ENCODE data around the gene GRID1. TPM values are rescaled to one million over a fixed set of nuclear protein-coding genes. Genes with fewer than 3 reads are reported as not detected.

GRID1 gene
- total RNA-seq, 1 experiment from 2014 or later: not detected

DNA sequence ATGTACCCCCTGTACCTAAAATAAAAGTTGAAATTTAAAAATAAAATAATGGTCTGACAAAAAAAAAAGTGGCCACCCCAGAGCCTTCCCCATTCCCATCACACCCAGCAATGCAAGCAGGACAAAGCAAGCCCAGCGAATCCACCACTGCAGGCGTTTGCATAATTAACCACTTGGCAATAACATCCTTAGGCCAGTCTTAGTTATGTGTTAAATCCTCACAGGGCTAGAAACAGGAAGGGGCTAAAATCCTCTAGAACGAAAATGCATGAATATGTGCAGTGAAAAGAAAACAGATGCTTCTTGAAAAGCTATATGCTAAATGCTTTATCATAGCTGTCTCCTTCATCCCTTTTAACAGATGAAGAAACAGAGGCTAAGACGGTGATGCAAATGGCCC, 229.7 kb downstream of the GRID1 start:
- H3F3A ChIP-seq (ENCODE audit: low read length, unreplicated experiment): no peaks in the 10 kb centered on the region
- no peak overlapping the region for H2AFZ ChIP-seq (ENCODE audit: low read length)
- H4K20me1 ChIP-seq (ENCODE audit: low read length): no peaks in the 10 kb centered on the region
- no peak for ATAC-seq
- no peaks in the 10 kb centered on the region for H3K4me1 ChIP-seq (ENCODE audit: insufficient read depth, low read length)
- DNase-seq: no peak
- CTCF ChIA-PET: no interaction called here
- BruUV-seq (replicated peaks): no TSS peak
- H3K36me3 ChIP-seq (ENCODE audit: low read depth, low read length): no peaks in the 10 kb centered on the region
- no peak overlapping the region for H3K27ac ChIP-seq (ENCODE audit: low read length)
- H3K79me2 ChIP-seq (ENCODE audit: low read length): no peaks in the 10 kb centered on the region
- no peaks in the 10 kb centered on the region for H3K9me2 ChIP-seq (replicated peaks; ENCODE audit: low read length)
- no peaks in the 10 kb centered on the region for H3K9me3 ChIP-seq (ENCODE audit: low read length)
- POLR2A ChIA-PET (ENCODE audit: unreplicated experiment): no interaction called here
- no peaks in the 10 kb centered on the region for H3K27me3 ChIP-seq (ENCODE audit: low read length)
- no peak overlapping the region for H3K4me3 ChIP-seq (ENCODE audit: low read length)
- H3K4me2 ChIP-seq (ENCODE audit: low read length): no peak overlapping the region
- TF ChIP-seq, protein P1, sequence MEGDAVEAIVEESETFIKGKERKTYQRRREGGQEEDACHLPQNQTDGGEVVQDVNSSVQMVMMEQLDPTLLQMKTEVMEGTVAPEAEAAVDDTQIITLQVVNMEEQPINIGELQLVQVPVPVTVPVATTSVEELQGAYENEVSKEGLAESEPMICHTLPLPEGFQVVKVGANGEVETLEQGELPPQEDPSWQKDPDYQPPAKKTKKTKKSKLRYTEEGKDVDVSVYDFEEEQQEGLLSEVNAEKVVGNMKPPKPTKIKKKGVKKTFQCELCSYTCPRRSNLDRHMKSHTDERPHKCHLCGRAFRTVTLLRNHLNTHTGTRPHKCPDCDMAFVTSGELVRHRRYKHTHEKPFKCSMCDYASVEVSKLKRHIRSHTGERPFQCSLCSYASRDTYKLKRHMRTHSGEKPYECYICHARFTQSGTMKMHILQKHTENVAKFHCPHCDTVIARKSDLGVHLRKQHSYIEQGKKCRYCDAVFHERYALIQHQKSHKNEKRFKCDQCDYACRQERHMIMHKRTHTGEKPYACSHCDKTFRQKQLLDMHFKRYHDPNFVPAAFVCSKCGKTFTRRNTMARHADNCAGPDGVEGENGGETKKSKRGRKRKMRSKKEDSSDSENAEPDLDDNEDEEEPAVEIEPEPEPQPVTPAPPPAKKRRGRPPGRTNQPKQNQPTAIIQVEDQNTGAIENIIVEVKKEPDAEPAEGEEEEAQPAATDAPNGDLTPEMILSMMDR (conservative IDR thresholded peaks at IDR 0.05; ENCODE audit: low read depth, low read length): no peak
- TF ChIP-seq EZH2 (IDR thresholded peaks at IDR 0.05; ENCODE audit: low read length, unreplicated experiment): no peak
- TF ChIP-seq EZH2phosphoT487 (IDR thresholded peaks at IDR 0.05; ENCODE audit: borderline replicate concordance, low read length): no peak
- intact Hi-C loops (cut with micrococcal nuclease): no loop called here
- no peak overlapping the region for H3K9ac ChIP-seq (ENCODE audit: low read length)

DNA sequence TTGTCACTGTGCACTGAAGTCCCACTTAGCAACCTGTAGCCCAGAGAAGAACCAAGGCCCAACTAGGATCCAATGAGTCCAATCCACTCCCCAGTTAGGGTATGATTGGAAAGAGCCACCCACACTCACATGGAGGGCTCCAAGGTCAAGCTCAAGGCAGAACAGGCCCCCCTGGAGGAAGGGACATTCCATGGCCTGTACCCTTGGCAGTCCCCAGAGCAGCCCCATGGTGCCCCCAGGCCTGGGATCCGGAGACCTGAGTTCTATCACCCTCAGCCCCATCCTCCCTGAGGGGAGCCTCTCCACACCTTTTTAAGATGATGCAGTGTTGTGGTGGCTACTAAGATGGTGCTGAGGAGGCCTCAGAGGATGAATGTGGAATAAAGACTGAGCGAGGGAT, 231.4 kb downstream of the GRID1 start:
- Histone ChIP-seq H3K79me2 (ENCODE audit: low read length) (no peaks in the 10 kb centered on the region), H3K9me3 (ENCODE audit: low read length) (no peaks in the 10 kb centered on the region), H3K9me2 (replicated peaks; ENCODE audit: low read length) (no peaks in the 10 kb centered on the region), H3K9ac (ENCODE audit: low read length) (no peak overlapping the region), H3K4me2 (ENCODE audit: low read length) (no peak overlapping the region), H4K20me1 (ENCODE audit: low read length) (no peaks in the 10 kb centered on the region), H3K4me1 (ENCODE audit: insufficient read depth, low read length) (no peaks in the 10 kb centered on the region), H3F3A (ENCODE audit: low read length, unreplicated experiment) (no peaks in the 10 kb centered on the region), H2AFZ (ENCODE audit: low read length) (no peak overlapping the region), H3K27ac (ENCODE audit: low read length) (no peak overlapping the region), H3K36me3 (ENCODE audit: low read depth, low read length) (no peaks in the 10 kb centered on the region), H3K4me3 (ENCODE audit: low read length) (no peak overlapping the region), H3K27me3 (ENCODE audit: low read length) (no peaks in the 10 kb centered on the region)
- BruUV-seq (replicated peaks): no TSS peak
- DNase-seq (no peak), ATAC-seq (no peak)
- intact Hi-C loops (cut with micrococcal nuclease): no loop called here
- POLR2A ChIA-PET (ENCODE audit: unreplicated experiment): no interaction called here
- TF ChIP-seq, protein P1 (conservative IDR thresholded peaks at IDR 0.05; ENCODE audit: low read depth, low read length): no peak
- TF ChIP-seq EZH2phosphoT487 (IDR thresholded peaks at IDR 0.05; ENCODE audit: borderline replicate concordance, low read length): no peak
- TF ChIP-seq EZH2 (IDR thresholded peaks at IDR 0.05; ENCODE audit: low read length, unreplicated experiment): no peak
- CTCF ChIA-PET: no interaction called here

GRCh38 chr10:86130737-86131475, 235.7 kb downstream of the GRID1 start:
- H3F3A ChIP-seq (ENCODE audit: low read length, unreplicated experiment): no peaks in the 10 kb centered on the region
- no peaks in the 10 kb centered on the region for H3K27me3 ChIP-seq (ENCODE audit: low read length)
- no peaks in the 10 kb centered on the region for H4K20me1 ChIP-seq (ENCODE audit: low read length)
- H3K9ac ChIP-seq (ENCODE audit: low read length): no peak overlapping the region
- H3K9me3 ChIP-seq (ENCODE audit: low read length): no peaks in the 10 kb centered on the region
- H3K27ac ChIP-seq (ENCODE audit: low read length): no peak overlapping the region
- ChIA-PET POLR2A (ENCODE audit: unreplicated experiment) (no interaction called here), CTCF (no interaction called here)
- H3K4me2 ChIP-seq (ENCODE audit: low read length): no peak overlapping the region
- ATAC-seq (no peak), DNase-seq (no peak)
- no peaks in the 10 kb centered on the region for H3K9me2 ChIP-seq (replicated peaks; ENCODE audit: low read length)
- TF ChIP-seq EZH2phosphoT487 (IDR thresholded peaks at IDR 0.05; ENCODE audit: borderline replicate concordance, low read length) (no peak), EZH2 (IDR thresholded peaks at IDR 0.05; ENCODE audit: low read length, unreplicated experiment) (no peak)
- TF ChIP-seq, protein P1 (conservative IDR thresholded peaks at IDR 0.05; ENCODE audit: low read depth, low read length): no peak
- H3K36me3 ChIP-seq (ENCODE audit: low read depth, low read length): no peaks in the 10 kb centered on the region
- H3K4me1 ChIP-seq (ENCODE audit: insufficient read depth, low read length): no peaks in the 10 kb centered on the region
- BruUV-seq (replicated peaks): no TSS peak
- no peak overlapping the region for H2AFZ ChIP-seq (ENCODE audit: low read length)
- no peak overlapping the region for H3K4me3 ChIP-seq (ENCODE audit: low read length)
- H3K79me2 ChIP-seq (ENCODE audit: low read length): no peaks in the 10 kb centered on the region
- intact Hi-C loops (cut with micrococcal nuclease): no loop called here

All from PC-3 (cell line).